Renal cortical epithelial cell (primary cell): Measurements from ENCODE around the gene C10orf90. TPM values are rescaled to one million over a fixed set of nuclear protein-coding genes. Genes with fewer than 3 reads are reported as not detected.

Experiments used
- DNase-seq: peaks from one replicate; pipeline ENCODE4 v3.0.0-alpha.2; 2011; ENCODE audit warnings: low read depth
- total RNA-seq: library from RNA; depleted of rRNA; stranded (reverse); fragments of >200 nt; gene quantifications from 2 replicates; pipeline ENCODE4 v1.2.3, GENCODE V29; 2014

The C10orf90 gene, protein sequence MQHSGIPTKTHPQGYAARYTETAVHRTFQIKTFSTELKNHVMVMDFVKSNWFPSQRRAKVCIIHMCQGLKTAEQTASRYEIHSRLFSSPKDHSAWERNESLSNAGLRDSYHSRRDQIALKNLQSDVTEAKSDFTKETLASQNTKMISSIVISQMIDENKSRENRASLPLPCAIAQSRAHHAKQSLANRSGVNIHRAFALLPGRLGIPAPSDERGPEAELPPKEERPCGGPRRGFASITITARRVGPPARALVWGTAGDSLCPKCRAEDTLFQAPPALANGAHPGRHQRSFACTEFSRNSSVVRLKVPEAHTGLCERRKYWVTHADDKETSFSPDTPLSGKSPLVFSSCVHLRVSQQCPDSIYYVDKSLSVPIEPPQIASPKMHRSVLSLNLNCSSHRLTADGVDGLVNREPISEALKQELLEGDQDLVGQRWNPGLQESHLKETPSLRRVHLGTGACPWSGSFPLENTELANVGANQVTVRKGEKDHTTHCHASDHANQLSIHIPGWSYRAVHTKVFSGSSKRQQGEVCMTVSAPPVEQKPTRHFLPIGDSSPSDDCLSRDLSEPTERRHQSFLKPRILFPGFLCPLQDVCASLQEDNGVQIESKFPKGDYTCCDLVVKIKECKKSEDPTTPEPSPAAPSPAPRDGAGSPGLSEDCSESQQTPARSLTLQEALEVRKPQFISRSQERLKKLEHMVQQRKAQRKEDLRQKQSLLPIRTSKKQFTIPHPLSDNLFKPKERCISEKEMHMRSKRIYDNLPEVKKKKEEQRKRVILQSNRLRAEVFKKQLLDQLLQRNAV
- not detected in 2 replicates for total RNA-seq

DNA sequence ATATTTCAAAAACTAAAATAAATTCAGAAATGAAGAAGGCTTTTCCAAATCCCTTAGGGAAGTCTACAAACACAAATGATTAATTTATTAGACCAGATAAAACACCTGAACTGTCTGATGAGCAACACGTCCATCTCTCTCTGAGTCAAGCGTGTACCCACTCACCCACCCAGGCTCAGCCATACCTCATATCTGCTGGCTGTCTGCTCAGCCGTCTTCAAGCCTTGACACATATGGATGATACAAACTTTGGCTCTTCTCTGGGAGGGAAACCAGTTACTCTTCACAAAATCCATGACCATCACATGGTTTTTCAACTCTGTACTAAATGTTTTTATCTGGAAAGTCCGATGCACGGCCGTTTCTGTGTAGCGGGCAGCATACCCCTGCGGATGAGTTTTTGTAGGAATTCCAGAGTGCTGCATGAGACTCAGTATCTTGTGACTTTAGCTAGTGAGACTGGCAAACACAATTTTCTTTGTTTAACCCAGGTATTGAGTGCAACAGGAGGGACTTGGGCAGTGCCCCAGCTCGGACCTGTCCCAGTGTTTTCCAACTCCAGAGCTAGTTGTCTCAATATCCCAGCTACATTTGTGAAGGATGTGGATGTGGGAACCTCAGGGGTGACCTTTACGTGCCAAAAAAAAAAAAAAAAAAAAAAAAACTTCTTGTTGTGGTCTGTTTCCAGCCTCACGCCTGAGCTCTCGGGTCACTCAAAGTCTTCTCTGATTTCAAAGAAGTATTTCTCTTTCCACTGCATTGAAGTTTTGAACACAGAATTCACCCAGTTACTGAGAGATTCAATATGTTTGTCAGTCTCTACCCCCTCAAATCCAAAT is at the start of gene C10orf90:
C10orf90 (minus strand) TSS at position 638 of the 839 bp plus-strand sequence; CDS start at position 425, 213 bp downstream.
- DNase-seq, result no peak

DNA sequence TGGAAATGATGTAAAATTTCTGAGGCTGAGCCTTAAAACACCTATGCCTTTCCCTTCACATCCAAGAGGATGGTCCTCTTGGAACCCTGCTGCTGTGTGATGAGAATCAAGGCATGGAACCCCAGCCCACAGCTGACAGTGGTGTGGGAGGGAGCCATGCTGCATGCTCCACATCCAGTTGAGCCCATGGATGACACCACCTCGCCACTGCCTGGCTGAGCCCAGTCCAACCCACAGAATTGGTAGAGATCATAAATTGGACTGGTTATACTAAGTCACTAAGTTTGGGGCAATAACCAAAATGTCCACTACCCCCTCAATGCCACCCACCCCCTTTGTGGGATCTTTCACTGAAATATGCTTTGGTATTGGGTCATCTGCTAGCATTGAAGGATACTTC is 45.9 kb upstream of the C10orf90 start:
- no peak for DNase-seq

DNA sequence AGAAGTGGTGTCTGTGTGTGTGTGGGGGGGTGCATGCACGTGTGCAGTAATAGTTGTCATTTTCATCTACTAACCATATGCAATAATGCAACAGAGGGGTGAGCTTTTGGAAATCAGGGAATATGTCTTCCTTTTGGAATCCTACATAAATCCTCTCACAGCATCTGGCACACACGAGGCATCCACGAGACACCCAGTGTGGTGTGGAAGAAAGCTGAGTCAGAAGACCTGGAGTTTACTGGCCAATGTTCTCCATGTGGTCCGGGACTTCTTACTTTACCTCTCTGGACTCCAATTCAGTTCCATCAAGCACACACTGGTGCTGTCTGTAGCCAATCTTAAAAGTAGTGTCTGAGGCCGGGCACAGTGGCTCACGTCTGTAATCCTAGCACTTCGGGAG is 43.1 kb upstream of the C10orf90 start:
- no peak for DNase-seq

DNA sequence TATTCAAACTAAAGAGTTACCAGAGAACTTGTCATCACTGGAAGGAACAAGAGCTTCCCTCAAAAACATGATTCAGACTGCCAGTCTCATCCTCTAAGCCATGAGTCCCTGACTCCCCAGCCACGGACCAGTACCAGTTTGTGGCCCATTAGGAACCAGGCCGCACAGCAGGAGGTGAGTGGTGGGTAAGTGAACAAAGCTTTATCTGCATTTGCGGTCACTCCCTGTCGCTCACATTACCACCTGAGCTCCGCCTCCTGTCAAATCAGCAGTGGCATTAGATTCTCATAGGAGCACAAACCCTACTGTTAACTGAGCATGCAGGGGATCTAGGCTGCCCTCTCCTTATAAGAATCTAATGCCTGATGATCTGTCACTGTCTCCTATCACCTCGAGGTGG is 42.2 kb upstream of the C10orf90 start:
- DNase-seq, result no peak

DNA sequence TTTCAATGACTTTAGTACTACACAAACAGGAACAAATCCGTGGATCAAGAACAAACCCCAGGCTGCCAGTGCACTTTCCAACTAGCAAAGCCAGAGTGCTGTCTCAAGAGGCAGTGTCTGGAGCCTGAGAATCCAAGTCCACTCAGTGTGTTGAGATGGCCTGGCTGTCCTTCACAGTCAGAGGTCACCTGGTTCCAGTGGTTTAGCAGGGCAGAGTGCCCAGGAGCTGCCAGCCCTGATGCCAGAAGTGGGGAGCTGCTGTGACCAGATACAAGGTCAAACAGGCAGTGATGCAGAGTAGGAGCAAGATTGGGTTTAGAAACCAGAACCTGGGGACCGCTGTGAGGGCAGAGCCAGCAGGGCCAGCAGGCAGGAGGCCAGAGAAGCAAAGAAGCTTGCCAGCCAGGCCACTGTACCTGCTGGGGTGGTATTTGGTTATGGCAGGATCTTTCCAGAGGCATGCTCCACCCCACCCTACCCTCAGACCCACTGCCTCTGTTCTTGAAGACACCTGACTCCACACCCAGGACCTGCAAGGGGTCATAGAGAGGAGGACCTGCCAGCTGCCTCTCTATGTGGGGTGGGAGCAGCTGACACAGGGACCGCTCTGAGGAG is 35.6 kb upstream of the C10orf90 start:
- no peak for DNase-seq

DNA sequence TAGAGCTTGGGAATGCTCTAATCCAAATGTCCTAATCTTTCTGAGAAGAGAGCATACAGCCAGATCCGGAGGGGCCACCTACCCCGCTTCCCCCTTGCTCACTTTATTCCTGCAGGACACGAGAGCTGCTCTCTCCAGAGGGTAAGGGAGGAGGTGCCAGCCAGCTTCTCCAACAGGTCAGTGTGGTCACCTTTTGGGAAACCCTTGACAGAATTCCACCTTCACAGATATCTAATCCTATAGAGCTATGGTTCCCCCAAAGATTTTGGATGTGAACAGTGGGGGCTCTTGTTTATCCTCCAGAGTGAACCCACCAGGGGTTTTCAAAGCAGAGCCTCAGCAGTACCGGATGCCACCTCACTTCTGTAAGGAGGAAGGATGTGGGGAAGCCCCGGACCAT is 34.6 kb upstream of the C10orf90 start:
- no peak for DNase-seq

DNA sequence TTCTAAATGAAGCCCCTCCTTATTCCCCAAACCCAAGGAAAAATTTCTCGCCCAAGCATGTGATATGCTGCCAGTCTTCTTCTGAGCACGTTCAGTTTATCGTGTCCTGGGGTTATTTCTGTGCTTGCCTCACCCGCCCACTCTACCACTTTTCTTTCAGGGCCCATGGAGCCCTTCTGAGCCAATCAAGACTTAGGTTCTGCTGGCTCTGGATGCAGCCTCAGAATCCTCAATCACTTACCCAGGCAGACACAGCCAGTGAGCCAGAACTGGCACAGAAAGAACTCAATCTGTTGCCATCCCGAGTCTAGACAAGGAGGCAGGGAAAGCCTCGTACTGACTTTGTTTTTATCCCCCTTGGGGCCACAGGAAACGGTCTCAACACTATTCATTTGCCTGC is 34.2 kb upstream of the C10orf90 start:
- no peak for DNase-seq

DNA sequence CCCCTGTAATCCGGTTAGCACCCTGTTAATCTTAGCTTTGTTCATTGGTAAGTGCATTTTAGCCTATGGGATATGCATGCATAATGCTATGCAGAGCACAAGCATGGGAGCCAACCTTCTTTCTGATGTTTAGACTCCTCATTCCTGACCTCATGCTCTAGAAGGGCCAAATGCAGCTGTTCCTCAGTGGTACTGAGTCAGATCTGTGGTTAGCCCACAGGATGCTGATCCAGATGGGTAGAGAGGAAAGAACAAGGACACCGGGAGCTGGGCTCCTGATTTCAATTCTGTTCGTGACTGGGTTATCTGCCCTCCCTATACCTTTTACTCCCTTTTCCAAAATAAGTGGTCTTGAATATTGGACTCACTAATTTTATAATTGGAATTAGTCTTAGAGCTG is 31.7 kb upstream of the C10orf90 start:
- peak; percentile 1 for DNase-seq

DNA sequence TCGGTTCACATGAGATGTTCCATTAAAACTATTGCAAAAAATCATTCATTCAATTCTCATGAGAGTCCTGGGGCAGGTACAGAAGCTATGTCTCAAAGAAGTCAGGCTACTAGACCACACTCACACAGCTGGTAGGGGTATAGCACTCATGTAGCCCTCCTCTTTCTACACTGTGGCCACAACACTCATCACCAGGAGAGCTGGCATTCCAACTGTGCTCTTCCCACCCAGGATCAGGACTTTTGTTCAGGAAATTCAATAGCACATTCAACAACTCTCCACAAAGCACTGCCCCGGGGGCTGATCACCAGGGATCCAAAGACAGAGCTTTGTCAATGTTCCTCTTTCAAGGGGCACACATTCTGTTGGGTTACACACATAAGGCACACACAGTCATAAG is 31.0 kb upstream of the C10orf90 start:
- DNase-seq, result no peak

DNA sequence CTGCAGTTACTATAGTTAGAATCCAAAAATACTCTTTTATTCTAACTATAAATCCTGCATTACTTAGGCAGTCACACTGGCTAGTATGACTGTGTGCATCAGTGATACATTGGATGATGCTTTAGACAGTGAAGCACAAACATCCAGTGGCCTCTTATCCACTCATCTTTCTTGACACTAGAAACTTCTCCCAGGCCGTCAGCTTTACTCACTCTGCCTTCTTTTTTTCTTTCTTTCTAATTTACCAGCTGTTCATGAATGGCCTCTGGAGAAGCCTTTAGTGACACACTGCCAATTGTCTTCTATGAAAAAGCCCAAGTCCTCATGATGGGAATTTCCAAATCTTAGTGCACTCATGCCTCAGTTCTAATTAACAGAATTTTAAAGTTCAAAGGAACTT is 26.2 kb upstream of the C10orf90 start:
- DNase-seq, result no peak

DNA sequence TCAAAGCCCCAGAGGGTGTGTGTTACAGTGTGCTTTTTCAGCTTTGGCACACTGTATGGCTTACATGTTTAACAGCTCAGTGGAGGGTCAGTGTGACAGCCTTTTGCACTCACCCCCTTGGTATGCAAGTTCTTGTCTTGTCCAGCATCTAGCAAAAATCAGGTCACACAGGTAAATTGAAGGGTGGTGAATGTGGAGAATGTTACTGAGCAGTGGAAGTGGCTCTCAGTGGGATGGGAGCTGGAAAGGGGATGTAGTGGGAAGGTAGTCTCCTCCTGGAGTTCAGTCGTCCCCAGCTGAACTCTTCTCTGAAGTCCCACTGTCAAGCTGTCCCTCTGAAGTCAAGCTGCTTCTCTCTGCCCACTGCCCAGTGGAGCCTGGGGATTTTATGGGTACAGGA is 21.0 kb upstream of the C10orf90 start:
- no peak for DNase-seq

DNA sequence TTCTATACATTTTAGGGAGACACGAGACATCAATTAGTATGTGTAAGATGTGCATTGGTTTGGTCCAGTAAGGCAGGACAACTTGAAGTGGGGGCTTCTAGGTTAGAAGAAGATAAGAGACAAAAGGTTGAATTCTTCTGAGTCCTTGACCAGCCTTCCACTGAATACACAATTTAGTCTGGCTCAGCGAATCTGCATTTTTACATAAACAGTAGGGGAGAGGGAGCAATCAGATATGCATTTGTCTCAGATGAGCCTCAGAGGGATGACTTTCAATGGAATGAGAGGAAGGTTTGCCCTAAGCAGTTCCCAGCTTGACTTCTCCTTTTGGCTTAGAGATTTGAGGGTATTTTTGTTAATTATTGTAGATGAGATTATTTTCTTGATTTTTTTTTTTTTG is 20.0 kb upstream of the C10orf90 start:
- no peak for DNase-seq

DNA sequence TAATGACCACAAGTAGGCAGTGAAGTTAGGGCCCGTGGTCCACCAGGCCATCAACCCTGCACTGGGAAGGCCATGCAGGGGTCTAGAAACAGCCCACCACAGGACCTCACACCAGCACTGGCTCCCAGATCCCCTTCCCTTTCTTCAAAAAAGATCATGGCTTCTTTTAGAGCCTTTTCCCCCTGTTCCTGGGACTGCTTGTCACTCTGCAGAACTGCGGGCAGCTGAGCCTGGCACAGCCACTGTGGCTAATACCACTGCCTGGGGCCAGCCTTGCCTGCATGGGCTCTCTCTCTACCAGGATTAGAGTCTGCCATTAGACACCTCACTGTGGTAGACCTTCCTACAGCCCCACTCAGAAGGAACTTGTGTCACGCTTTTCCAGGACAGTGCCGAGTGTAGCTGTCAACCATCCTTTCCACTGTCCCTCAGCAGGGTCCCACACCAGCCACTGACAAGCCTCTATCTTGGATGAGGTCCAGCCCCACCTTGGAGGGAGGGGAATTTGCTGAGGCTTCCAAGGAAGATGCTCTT is 19.0 kb upstream of the C10orf90 start:
- no peak for DNase-seq

DNA sequence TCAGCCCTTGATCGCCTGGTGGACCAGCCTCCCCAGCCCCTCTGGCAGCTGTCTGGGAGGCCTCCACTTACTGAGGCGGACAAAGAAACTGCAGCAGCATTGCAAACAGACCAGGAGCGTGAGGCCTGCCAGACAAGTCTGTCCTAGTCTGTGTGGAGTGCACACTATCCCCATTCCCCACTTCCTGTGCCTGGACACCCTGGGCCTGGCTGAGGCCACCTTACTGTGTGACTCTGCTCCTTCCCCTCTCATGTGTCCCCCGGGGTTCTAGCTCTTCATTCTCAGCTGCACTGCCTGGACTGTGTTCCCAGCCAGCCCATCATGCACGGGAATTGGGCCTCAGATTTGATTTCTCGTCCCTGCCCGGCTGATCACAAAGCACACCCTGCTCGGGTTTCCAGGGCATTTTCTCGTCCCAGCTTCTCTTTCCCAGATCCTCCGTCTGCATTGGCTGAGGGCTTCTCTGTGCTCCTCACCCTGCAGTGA is 16.7 kb upstream of the C10orf90 start:
- DNase-seq, result no peak

DNA sequence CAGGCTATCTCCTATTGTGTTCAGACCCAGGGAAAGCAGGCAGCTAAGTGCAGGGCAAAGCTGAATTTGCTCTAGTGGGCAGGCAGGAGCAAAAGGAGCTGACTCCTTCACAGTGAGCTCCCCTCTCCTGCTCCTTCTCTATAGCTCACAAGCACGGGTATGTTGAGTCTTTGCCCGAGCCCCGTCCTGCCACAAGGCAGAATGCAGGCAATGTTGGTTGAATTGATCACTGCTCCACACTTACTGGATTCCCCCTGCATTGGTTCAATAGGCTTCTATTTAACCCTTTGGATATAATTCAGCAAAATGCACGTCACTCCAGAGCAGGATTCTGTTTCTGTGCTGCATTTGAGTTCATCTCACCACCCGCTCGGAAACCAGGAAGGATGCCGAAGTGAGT is 16.2 kb upstream of the C10orf90 start:
- no peak for DNase-seq

DNA sequence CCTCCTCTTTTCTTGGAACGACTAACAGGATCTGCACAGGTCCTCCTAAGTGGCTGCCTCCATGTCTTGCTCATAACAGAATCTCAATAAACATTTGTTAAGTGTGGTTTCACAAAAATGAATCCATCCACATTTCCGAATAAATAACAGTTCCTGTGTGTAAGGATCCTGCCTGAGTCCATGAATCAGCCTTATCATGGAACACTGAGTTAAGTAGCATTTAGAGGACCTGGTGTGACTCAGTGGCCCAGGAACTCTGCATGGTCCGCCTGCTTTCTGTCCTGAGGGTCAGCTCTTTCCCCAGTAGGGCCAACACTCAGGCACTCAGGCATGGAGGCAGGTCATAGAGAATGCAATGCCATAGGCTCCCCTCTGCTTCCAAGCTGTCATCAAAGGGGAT is 15.8 kb upstream of the C10orf90 start:
- peak; percentile 3 for DNase-seq

DNA sequence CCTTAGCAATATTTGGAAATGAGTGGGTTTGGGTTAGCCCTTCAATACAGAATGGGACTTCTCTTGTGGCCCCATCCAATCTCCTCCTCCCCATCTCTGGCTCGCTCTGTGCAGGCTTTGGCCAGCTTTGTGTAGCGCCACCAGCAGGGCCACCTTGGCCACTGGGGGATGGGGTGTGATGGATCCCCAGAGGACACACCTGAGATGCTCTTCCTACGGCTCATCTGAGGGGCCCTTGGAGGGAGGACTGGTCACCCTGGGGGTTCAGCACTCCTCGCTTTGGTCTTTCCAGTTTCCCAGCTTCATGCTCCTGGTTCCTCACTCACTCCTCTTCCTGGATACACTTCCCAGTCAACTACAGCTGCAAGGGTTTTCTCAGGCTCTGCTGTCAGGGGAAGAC is 15.3 kb upstream of the C10orf90 start:
- DNase-seq, result no peak

DNA sequence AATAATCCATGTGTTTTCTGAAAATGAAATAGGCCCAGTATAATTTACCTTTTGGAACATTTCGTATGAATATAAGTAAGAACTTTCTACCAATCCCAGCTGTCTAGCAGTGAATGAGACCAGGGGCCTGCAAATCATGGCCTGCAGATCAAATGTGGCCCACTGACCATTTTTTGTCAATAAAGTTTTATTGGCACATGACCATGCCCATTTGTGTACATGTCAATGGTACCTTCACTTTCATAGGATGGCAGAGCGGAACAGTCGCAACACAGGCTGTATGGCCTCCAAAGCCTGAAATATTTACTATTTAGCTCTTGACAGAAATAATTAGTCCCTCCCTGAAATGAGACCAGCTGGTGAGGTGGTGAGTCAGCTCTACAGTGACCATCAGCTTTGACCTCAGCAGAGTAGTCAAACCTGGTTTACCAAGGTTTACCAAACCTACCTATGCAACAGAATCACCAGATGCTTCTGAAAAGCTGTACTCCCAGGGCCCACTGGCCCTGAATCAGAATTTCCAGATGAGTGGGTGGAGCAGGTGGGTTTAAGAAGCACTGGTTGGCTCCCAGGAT is 13.8 kb upstream of the C10orf90 start:
- DNase-seq, result peak; percentile 1

DNA sequence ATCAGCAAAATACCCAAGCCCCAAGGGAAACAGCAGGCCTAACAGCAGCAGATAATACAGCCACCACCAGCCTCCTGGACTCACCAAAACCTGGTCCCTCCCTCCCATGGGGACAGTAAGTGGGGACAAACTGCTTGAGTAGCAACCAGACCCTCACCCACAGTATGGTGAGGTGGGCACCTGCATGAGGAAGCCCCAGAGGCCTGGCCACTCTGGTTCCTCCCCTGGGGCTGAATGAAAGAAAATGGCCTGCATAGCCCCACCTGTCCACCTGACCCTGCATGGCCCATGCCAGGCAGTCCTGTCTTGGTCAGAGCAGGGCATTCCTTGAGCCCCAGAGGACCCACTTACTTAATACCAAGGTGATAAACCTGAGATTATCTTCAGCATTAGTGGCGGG is 13.0 kb upstream of the C10orf90 start:
- DNase-seq, result no peak

DNA sequence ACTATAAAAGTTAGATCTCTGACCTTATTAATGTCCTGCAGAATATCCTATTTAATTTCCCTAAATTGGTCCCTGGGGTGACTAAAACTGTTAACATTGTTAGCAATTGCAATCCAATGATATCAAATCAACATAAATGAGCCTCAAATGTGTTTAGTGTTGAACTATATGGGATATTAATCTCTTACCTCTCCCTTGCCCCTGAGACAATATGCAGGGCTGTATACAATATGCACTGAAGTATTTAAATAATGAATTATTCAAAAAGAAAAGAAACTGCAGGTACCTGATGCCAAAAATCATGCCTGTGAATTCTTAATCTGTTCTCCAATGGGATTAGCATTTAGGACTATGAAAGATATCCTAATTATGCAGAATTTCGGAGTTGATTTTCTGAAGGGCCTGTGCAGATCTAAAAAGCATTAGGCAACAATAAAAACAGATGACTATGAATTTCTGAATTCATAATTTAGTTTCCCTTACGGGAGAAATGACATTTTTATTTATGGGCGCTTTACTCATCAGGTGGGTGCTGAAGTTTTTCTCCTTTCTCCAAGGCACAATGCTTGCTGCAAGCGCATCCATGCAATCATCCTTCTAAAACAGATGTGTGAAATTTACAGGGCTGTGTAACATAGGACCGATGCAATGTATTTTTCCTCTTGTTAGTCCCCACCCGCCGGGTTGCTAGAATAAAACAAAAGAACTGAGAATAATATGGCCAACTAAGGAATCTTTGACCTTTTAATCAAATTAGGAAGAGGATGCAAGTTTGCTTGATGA is 5.4 kb upstream of the C10orf90 start:
- no peak for DNase-seq
